B cell (primary cell): ENCODE measurements around the gene IRX4.

ENCODE experiments used
- CTCF ChIP-seq: fragments of 200-600 bp; IDR thresholded peaks from one replicate; pipeline ENCODE4 v1.8.0; 2022; ENCODE audit warnings: antibody characterized with exemption, mild to moderate bottlenecking
- EZH2 ChIP-seq: IDR thresholded peaks from 2 replicates; pipeline ENCODE4 v1.6.1; 2012; ENCODE audit warnings: borderline replicate concordance, low read depth, mild to moderate bottlenecking, moderate library complexity, low read length; ENCODE audit not compliant: insufficient read depth, poor library complexity, severe bottlenecking

- no peak for TF ChIP-seq CTCF
- TF ChIP-seq EZH2 = no peak
These were observed 45.5 kb downstream of the IRX4 start for GRCh38 chr5:1836891-1837880.
